ENCODE measurements around the gene PDE3A. TPM values are rescaled to one million over a fixed set of nuclear protein-coding genes. Genes with fewer than 3 reads are reported as not detected.

PDE3A gene
- total RNA-seq, 1 experiment from 2014 or later, result 0.36 TPM

- H3K27ac Mint-ChIP-seq (ENCODE audit: unreplicated experiment), result no peak overlapping the region
- CTCF ChIA-PET, result no interaction called here
- no peak overlapping the region for H3K4me3 ChIP-seq (ENCODE audit: low read depth, low read length)
Observed at GRCh38 chr12:20370866-20371519, 2.7 kb downstream of the PDE3A start.

DNA sequence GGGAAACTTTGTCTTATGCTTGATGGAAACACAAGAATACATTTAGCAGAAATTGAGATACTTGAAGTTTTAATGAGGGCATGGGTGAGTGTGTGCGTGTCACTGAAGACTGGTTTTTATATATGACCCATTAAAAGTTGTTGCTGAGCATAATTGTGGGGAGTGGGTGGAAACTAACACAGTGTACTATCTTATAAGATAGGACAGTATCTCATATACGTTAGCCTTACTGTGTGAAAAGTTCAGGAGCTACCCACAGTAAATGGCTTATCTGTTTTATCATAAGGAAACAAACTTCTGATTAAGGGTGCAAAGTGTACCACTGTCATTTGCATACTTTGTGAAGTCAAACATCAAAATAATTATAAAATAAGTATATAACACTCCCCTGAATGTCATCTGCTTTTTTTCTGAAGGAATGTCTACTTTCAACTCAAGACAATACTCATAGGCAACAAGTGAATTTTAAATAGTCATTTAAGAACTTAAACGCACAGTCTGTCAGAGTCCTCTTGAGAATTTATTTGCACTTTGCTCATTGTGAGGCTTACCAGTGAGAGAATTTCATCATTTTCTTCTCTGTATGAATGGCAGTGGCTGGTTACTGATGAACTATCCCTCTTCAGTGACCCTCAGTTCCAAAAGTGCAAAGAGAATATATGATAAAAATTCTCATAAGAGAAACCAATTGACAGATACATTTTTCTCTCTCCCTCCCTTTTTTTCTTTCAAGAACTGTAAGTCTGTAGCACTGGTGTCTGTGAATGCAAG is 4.2 kb downstream of the PDE3A start:
- ChIA-PET POLR2A (no interaction called here), CTCF (no interaction called here)
- peaks cover 33% of the 10 kb centered on the region for H3K27me3 Mint-ChIP-seq (ENCODE audit: insufficient read depth, unreplicated experiment)
- Histone ChIP-seq H3K9me3 (no peaks in the 10 kb centered on the region), H3K36me3 (ENCODE audit: control insufficient read depth, insufficient read depth, low read length) (no peaks in the 10 kb centered on the region), H3K4me3 (ENCODE audit: low read depth, low read length) (no peak overlapping the region), H3K27me3 (replicated peaks; ENCODE audit: control insufficient read depth, insufficient read depth, low read length) (peaks cover 4% of the 10 kb centered on the region), H3K4me1 (peaks cover 9% of the 10 kb centered on the region; the same call in 1 of the 2 replicates)
- H3K9me3 Mint-ChIP-seq (ENCODE audit: unreplicated experiment), result no peaks in the 10 kb centered on the region
- BruUV-seq (replicated peaks), result no TSS peak
- intact Hi-C loops (cut with micrococcal nuclease; ENCODE audit: unreplicated experiment), result loop anchor here (10.0 kb wide), 1 partner anchor 248 kb away; no protein-coding TSS in a partner anchor
- no peak overlapping the region for H3K4me3 Mint-ChIP-seq (ENCODE audit: unreplicated experiment)
- peaks cover 13% of the 10 kb centered on the region for H3K4me1 Mint-ChIP-seq (ENCODE audit: low read depth, unreplicated experiment)
- TF ChIP-seq CTCF (IDR thresholded peaks at IDR 0.05; ENCODE audit: insufficient read depth in 1 of 2, low read depth in 1 of 2, low read length in 1 of 2, severe bottlenecking in 1 of 2, unreplicated experiment in 1 of 2), result no peak
- H3K27ac Mint-ChIP-seq (ENCODE audit: unreplicated experiment), result no peak overlapping the region
- peaks cover 5% of the 10 kb centered on the region for H3K36me3 Mint-ChIP-seq (ENCODE audit: insufficient read depth, unreplicated experiment)
- DNase-seq, result no peak

More at GRCh38 chr12:20370866-20371519, 2.7 kb downstream of the PDE3A start:
- intact Hi-C loops (cut with micrococcal nuclease; ENCODE audit: unreplicated experiment), result loop anchor here (10.0 kb wide), 1 partner anchor 246 kb away; no protein-coding TSS in a partner anchor
- Mint-ChIP-seq H3K27me3 (ENCODE audit: insufficient read depth, unreplicated experiment) (peaks cover 41% of the 10 kb centered on the region), H3K36me3 (ENCODE audit: insufficient read depth, unreplicated experiment) (peaks cover 5% of the 10 kb centered on the region), H3K9me3 (ENCODE audit: unreplicated experiment) (no peaks in the 10 kb centered on the region), H3K4me1 (ENCODE audit: low read depth, unreplicated experiment) (peaks cover 13% of the 10 kb centered on the region), H3K4me3 (ENCODE audit: unreplicated experiment) (no peak overlapping the region)
- H3K36me3 ChIP-seq (ENCODE audit: control insufficient read depth, insufficient read depth, low read length), result no peaks in the 10 kb centered on the region
- POLR2A ChIA-PET, result no interaction called here
- BruUV-seq (replicated peaks), result no TSS peak
- peaks cover 4% of the 10 kb centered on the region for H3K27me3 ChIP-seq (replicated peaks; ENCODE audit: control insufficient read depth, insufficient read depth, low read length)
- peaks cover 9% of the 10 kb centered on the region; the same call in 1 of the 2 replicates for H3K4me1 ChIP-seq
- no peaks in the 10 kb centered on the region for H3K9me3 ChIP-seq
- no peak for TF ChIP-seq CTCF (IDR thresholded peaks at IDR 0.05; ENCODE audit: insufficient read depth in 1 of 2, low read depth in 1 of 2, low read length in 1 of 2, severe bottlenecking in 1 of 2, unreplicated experiment in 1 of 2)
- no peak for DNase-seq

- no peaks in the 10 kb centered on the region for H3K36me3 ChIP-seq (ENCODE audit: control insufficient read depth, insufficient read depth, low read length)
- H3K4me1 Mint-ChIP-seq (ENCODE audit: low read depth, unreplicated experiment), result no peaks in the 10 kb centered on the region
- BruUV-seq (replicated peaks), result no TSS peak
- peaks cover 5% of the 10 kb centered on the region for H3K36me3 Mint-ChIP-seq (ENCODE audit: insufficient read depth, unreplicated experiment)
- ChIA-PET POLR2A (no interaction called here), CTCF (no interaction called here)
- TF ChIP-seq CTCF (IDR thresholded peaks at IDR 0.05; ENCODE audit: insufficient read depth in 1 of 2, low read depth in 1 of 2, low read length in 1 of 2, severe bottlenecking in 1 of 2, unreplicated experiment in 1 of 2), result no peak
- no peak overlapping the region for H3K27ac Mint-ChIP-seq (ENCODE audit: unreplicated experiment)
- no peak for DNase-seq
- peaks cover 6% of the 10 kb centered on the region; the same call in 1 of the 2 replicates for H3K4me1 ChIP-seq
- H3K9me3 ChIP-seq, result no peaks in the 10 kb centered on the region
- no peak overlapping the region for H3K4me3 Mint-ChIP-seq (ENCODE audit: unreplicated experiment)
- peaks cover 18% of the 10 kb centered on the region for H3K27me3 Mint-ChIP-seq (ENCODE audit: insufficient read depth, unreplicated experiment)
- H3K4me3 ChIP-seq (ENCODE audit: low read depth, low read length), result no peak overlapping the region
- intact Hi-C loops (cut with micrococcal nuclease; ENCODE audit: unreplicated experiment), result loop anchor here (10.0 kb wide), 1 partner anchor 250 kb away; no protein-coding TSS in a partner anchor
- no peaks in the 10 kb centered on the region for H3K9me3 Mint-ChIP-seq (ENCODE audit: unreplicated experiment)
- peaks cover 4% of the 10 kb centered on the region for H3K27me3 ChIP-seq (replicated peaks; ENCODE audit: control insufficient read depth, insufficient read depth, low read length)
Observed at GRCh38 chr12:20374795-20375194, 6.5 kb downstream of the PDE3A start.
